ENCODE results near the gene ZIC1. TPM values are rescaled to one million over a fixed set of nuclear protein-coding genes. Genes with fewer than 3 reads are reported as not detected.

The ZIC1 gene
- total RNA-seq, 1 experiment from 2014 or later = not detected

- Mint-ChIP-seq H3K4me3 (ENCODE audit: low read depth, unreplicated experiment) (no peak overlapping the region), H3K27ac (ENCODE audit: unreplicated experiment) (no peak overlapping the region), H3K27me3 (ENCODE audit: unreplicated experiment) (no peaks in the 10 kb centered on the region), H3K4me1 (ENCODE audit: low read depth, unreplicated experiment) (no peaks in the 10 kb centered on the region), H3K36me3 (ENCODE audit: insufficient read depth, unreplicated experiment) (no peaks in the 10 kb centered on the region), H3K9me3 (ENCODE audit: low read depth, unreplicated experiment) (peaks cover 6% of the 10 kb centered on the region)
- intact Hi-C loops (cut with micrococcal nuclease; ENCODE audit: unreplicated experiment) = no loop called here
- no peak for DNase-seq
- CTCF ChIA-PET = no interaction called here
- no TSS peak for BruUV-seq (replicated peaks)
- no peak for TF ChIP-seq CTCF (IDR thresholded peaks at IDR 0.05; ENCODE audit: unreplicated experiment)
These were observed 23.8 kb upstream of the ZIC1 start for GRCh38 chr3:147385059-147386012.

GRCh38 chr3:147387291-147387884 is 21.8 kb upstream of the ZIC1 start:
- no TSS peak for BruUV-seq (replicated peaks)
- no peaks in the 10 kb centered on the region for H3K27me3 Mint-ChIP-seq (ENCODE audit: unreplicated experiment)
- H3K4me3 Mint-ChIP-seq (ENCODE audit: low read depth, unreplicated experiment) = no peak overlapping the region
- intact Hi-C loops (cut with micrococcal nuclease; ENCODE audit: unreplicated experiment) = no loop called here
- H3K9me3 Mint-ChIP-seq (ENCODE audit: low read depth, unreplicated experiment) = peaks cover 9% of the 10 kb centered on the region
- TF ChIP-seq CTCF (IDR thresholded peaks at IDR 0.05; ENCODE audit: unreplicated experiment) = no peak
- H3K4me1 Mint-ChIP-seq (ENCODE audit: low read depth, unreplicated experiment) = no peaks in the 10 kb centered on the region
- DNase-seq = no peak
- CTCF ChIA-PET = no interaction called here
- H3K36me3 Mint-ChIP-seq (ENCODE audit: insufficient read depth, unreplicated experiment) = no peaks in the 10 kb centered on the region
- H3K27ac Mint-ChIP-seq (ENCODE audit: unreplicated experiment) = no peak overlapping the region

- intact Hi-C loops (cut with micrococcal nuclease; ENCODE audit: unreplicated experiment) = no loop called here
- no peak for DNase-seq
- Mint-ChIP-seq H3K27me3 (ENCODE audit: unreplicated experiment) (no peaks in the 10 kb centered on the region), H3K9me3 (ENCODE audit: low read depth, unreplicated experiment) (peaks cover 9% of the 10 kb centered on the region), H3K27ac (ENCODE audit: unreplicated experiment) (no peak overlapping the region), H3K4me3 (ENCODE audit: low read depth, unreplicated experiment) (no peak overlapping the region), H3K36me3 (ENCODE audit: insufficient read depth, unreplicated experiment) (no peaks in the 10 kb centered on the region), H3K4me1 (ENCODE audit: low read depth, unreplicated experiment) (no peaks in the 10 kb centered on the region)
- no TSS peak for BruUV-seq (replicated peaks)
- no peak for TF ChIP-seq CTCF (IDR thresholded peaks at IDR 0.05; ENCODE audit: unreplicated experiment)
- CTCF ChIA-PET = no interaction called here
These were observed 21.1 kb upstream of the ZIC1 start for GRCh38 chr3:147387885-147388699.

- H3K4me3 Mint-ChIP-seq (ENCODE audit: low read depth, unreplicated experiment) = no peak overlapping the region
These were observed 20.2 kb upstream of the ZIC1 start for GRCh38 chr3:147388700-147389580.

More at GRCh38 chr3:147388700-147389580, 20.2 kb upstream of the ZIC1 start:
- intact Hi-C loops (cut with micrococcal nuclease; ENCODE audit: unreplicated experiment) = no loop called here
- TF ChIP-seq CTCF (IDR thresholded peaks at IDR 0.05; ENCODE audit: unreplicated experiment) = no peak
- Mint-ChIP-seq H3K4me1 (ENCODE audit: low read depth, unreplicated experiment) (no peaks in the 10 kb centered on the region), H3K27me3 (ENCODE audit: unreplicated experiment) (no peaks in the 10 kb centered on the region), H3K9me3 (ENCODE audit: low read depth, unreplicated experiment) (peaks cover 9% of the 10 kb centered on the region), H3K36me3 (ENCODE audit: insufficient read depth, unreplicated experiment) (no peaks in the 10 kb centered on the region), H3K27ac (ENCODE audit: unreplicated experiment) (no peak overlapping the region)
- no peak for DNase-seq
- CTCF ChIA-PET = no interaction called here
- no TSS peak for BruUV-seq (replicated peaks)

Measured in Calu3 (cell line).